C4-2B (cell line): ENCODE measurements around the gene KLC3.

Experiments used
- ZFX ChIP-seq: fragments of 450-650 bp; IDR thresholded peaks from 2 replicates; pipeline ENCODE4 v1.6.1; 2017
- TF ChIP-seq, protein P1 (sequence below): fragments of 450-650 bp; conservative IDR thresholded peaks from 2 replicates; pipeline ENCODE4 v1.5.1; 2017; ENCODE audit warnings: mild to moderate bottlenecking

DNA sequence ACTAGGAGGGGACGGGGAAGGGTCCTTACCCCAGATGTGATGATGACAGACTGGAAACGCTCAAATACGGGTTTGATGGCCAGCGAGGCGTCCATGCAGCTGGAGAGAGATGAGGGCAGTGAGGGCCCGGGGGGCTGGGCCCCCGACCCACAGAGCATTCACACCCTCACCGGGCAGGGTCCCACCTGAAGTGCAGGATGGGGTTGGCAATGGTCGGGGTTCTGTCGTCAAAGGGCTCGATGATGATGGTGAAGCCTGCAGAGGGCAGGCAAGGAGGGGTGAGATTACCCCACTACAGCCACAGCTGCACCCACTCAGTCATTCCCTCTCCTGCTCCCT, 16.9 kb downstream of the KLC3 start:
- TF ChIP-seq, protein P1, sequence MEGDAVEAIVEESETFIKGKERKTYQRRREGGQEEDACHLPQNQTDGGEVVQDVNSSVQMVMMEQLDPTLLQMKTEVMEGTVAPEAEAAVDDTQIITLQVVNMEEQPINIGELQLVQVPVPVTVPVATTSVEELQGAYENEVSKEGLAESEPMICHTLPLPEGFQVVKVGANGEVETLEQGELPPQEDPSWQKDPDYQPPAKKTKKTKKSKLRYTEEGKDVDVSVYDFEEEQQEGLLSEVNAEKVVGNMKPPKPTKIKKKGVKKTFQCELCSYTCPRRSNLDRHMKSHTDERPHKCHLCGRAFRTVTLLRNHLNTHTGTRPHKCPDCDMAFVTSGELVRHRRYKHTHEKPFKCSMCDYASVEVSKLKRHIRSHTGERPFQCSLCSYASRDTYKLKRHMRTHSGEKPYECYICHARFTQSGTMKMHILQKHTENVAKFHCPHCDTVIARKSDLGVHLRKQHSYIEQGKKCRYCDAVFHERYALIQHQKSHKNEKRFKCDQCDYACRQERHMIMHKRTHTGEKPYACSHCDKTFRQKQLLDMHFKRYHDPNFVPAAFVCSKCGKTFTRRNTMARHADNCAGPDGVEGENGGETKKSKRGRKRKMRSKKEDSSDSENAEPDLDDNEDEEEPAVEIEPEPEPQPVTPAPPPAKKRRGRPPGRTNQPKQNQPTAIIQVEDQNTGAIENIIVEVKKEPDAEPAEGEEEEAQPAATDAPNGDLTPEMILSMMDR, result no peak
- TF ChIP-seq ZFX, result no peak
